Measurements from ENCODE around the gene CD274.
"Not testable (repeated sequence)": the region's sequence is repeated elsewhere in the genome, so short reads cannot be mapped to it uniquely, and the experiment has no call there.

Gene CD274

GRCh38 chr9:5428794-5429528, 21.4 kb upstream of the CD274 start:
- H3K9ac ChIP-seq (ENCODE audit: low read depth, low read length) = no peak overlapping the region
- WGBS = 92% methylated on average over 2 of the region's 2 CpGs
- H3K9me3 ChIP-seq (ENCODE audit: insufficient read depth, low read depth, low read length) = peaks cover 4% of the 10 kb centered on the region; the same call in 1 of the 2 replicates
- no peaks in the 10 kb centered on the region for H3K4me1 ChIP-seq (ENCODE audit: insufficient read depth, low read length)
- no peaks in the 10 kb centered on the region for H3K36me3 ChIP-seq (ENCODE audit: insufficient read depth, low read length)
- no peak overlapping the region for H3K4me3 ChIP-seq (ENCODE audit: low read length)
- no peak overlapping the region for H3K27ac ChIP-seq (ENCODE audit: low read depth, low read length)
- H3K27me3 ChIP-seq (ENCODE audit: insufficient read depth, low read length) = no peaks in the 10 kb centered on the region

DNA sequence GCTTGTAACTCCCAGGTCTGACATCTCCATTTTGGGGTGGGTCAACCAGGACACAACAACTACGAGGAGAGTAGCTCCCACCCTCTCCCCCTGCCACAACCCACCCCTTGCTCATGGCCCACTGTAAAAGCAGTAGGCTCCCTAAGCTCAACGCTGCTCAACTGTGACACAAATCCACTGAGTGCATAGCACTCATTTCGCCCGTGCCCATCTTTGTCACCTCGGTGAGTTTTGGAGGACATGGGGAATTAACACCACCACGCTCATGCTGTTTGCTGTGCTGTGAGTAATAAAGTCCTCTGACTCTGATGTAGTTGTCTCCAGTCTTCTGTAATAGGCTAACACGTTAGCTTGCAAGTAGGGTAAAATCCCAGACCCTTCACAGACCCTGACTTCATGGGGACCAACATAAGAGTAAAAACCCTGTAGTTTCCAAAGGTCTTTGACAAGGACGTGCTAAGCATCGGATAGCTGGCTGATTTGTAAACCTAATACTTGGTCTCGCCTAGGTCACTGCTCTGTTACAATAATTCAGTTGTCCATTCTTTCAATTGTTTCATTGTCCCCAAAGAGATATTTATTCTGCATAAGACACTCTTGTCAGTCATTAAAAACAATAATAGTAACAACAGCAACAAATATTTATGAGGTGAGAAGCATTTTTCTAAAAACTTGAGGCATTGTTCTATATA, 20.3 kb upstream of the CD274 start:
- WGBS = 96% methylated on average over 10 of the region's 10 CpGs
- Histone ChIP-seq H3K27ac (ENCODE audit: low read depth, low read length) (no peak overlapping the region), H3K4me3 (ENCODE audit: low read length) (no peak overlapping the region), H3K4me1 (ENCODE audit: insufficient read depth, low read length) (no peaks in the 10 kb centered on the region), H3K9ac (ENCODE audit: low read depth, low read length) (no peak overlapping the region), H3K36me3 (ENCODE audit: insufficient read depth, low read length) (no peaks in the 10 kb centered on the region), H3K9me3 (ENCODE audit: insufficient read depth, low read depth, low read length) (peaks cover 4% of the 10 kb centered on the region; the same call in 1 of the 2 replicates), H3K27me3 (ENCODE audit: insufficient read depth, low read length) (no peaks in the 10 kb centered on the region)

GRCh38 chr9:5430912-5431311, 19.4 kb upstream of the CD274 start:
- Histone ChIP-seq H3K27ac (ENCODE audit: low read depth, low read length) (no peak overlapping the region), H3K4me3 (ENCODE audit: low read length) (no peak overlapping the region)
- WGBS = 94% methylated on average over 2 of the region's 3 CpGs

DNA sequence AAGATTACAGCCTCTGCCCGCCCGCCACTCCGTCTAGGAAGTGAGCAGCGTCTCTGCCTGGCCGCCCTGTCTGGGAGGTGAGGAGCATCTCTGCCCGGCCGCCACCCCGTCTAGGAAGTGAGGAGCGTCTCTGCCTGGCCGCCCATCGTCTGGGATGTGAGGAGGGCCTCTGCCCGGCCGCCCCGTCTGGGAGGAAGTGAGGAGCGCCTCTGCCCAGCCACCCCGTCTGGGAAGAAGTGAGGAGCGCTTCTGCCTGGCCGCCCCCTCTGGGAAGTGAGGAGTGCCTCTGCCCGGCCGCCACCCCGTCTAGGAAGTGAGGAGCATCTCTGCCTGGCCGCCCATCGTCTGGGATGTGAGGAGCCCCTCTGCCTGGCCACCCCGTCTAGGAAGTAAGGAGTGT, 17.5 kb upstream of the CD274 start:
- not testable (repeated sequence) for H3K4me1 ChIP-seq (ENCODE audit: insufficient read depth, low read length); H3K9ac ChIP-seq (ENCODE audit: low read depth, low read length); H3K27ac ChIP-seq (ENCODE audit: low read depth, low read length); H3K9me3 ChIP-seq (ENCODE audit: insufficient read depth, low read depth, low read length); H3K4me3 ChIP-seq (ENCODE audit: low read length); H3K27me3 ChIP-seq (ENCODE audit: insufficient read depth, low read length)
- 97% methylated on average over 24 of the region's 24 CpGs for WGBS
- peaks cover 11% of the 10 kb centered on the region for H3K36me3 ChIP-seq (ENCODE audit: insufficient read depth, low read length)

More at GRCh38 chr9:5430912-5431311, 19.4 kb upstream of the CD274 start:
- Histone ChIP-seq H3K4me1 (ENCODE audit: insufficient read depth, low read length) (no peaks in the 10 kb centered on the region), H3K9me3 (ENCODE audit: insufficient read depth, low read depth, low read length) (peaks cover 10% of the 10 kb centered on the region; the same call in 1 of the 2 replicates), H3K36me3 (ENCODE audit: insufficient read depth, low read length) (peaks cover 9% of the 10 kb centered on the region), H3K9ac (ENCODE audit: low read depth, low read length) (no peak overlapping the region), H3K27me3 (ENCODE audit: insufficient read depth, low read length) (no peaks in the 10 kb centered on the region)

GRCh38 chr9:5433328-5433727, 17.0 kb upstream of the CD274 start:
- not testable (repeated sequence) for H3K4me3 ChIP-seq (ENCODE audit: low read length); H3K27ac ChIP-seq (ENCODE audit: low read depth, low read length)
- WGBS = 89% methylated on average over 26 of the region's 26 CpGs

GRCh38 chr9:5433841-5434810, 16.2 kb upstream of the CD274 start:
- H3K4me3 ChIP-seq (ENCODE audit: low read length); H3K9me3 ChIP-seq (ENCODE audit: insufficient read depth, low read depth, low read length); H3K9ac ChIP-seq (ENCODE audit: low read depth, low read length); H3K27ac ChIP-seq (ENCODE audit: low read depth, low read length); H3K4me1 ChIP-seq (ENCODE audit: insufficient read depth, low read length); H3K27me3 ChIP-seq (ENCODE audit: insufficient read depth, low read length): not testable (repeated sequence)
- 95% methylated on average over 65 of the region's 65 CpGs for WGBS
- H3K36me3 ChIP-seq (ENCODE audit: insufficient read depth, low read length) = peaks cover 11% of the 10 kb centered on the region

More at GRCh38 chr9:5433328-5433727, 17.0 kb upstream of the CD274 start:
- peaks cover 11% of the 10 kb centered on the region for H3K36me3 ChIP-seq (ENCODE audit: insufficient read depth, low read length)
- not testable (repeated sequence) for H3K27me3 ChIP-seq (ENCODE audit: insufficient read depth, low read length); H3K9ac ChIP-seq (ENCODE audit: low read depth, low read length); H3K9me3 ChIP-seq (ENCODE audit: insufficient read depth, low read depth, low read length); H3K4me1 ChIP-seq (ENCODE audit: insufficient read depth, low read length)

DNA sequence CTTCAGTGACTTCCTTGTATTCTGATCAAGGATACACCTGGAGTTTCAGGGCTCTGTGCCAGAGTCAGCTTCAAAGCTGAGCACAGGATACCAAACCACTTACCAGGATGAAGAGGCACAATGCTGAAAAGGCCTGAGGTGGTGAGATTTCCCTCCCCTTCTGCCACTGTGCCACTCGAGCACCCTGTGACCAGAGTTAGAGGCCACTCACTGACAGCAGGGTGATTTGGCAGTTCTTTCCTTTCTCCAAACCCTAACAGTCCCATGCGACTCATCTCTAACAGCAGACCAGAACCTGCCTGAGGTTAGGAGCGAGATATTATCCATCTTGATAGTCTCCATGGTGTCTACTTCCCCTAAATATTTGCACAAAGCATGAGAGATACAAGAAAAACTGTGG, 14.4 kb upstream of the CD274 start:
- Histone ChIP-seq H3K36me3 (ENCODE audit: insufficient read depth, low read length) (peaks cover 11% of the 10 kb centered on the region), H3K9ac (ENCODE audit: low read depth, low read length) (no peak overlapping the region), H3K4me3 (ENCODE audit: low read length) (no peak overlapping the region), H3K4me1 (ENCODE audit: insufficient read depth, low read length) (peaks cover 6% of the 10 kb centered on the region; the same call in 1 of the 2 replicates), H3K27me3 (ENCODE audit: insufficient read depth, low read length) (no peaks in the 10 kb centered on the region), H3K9me3 (ENCODE audit: insufficient read depth, low read depth, low read length) (peaks cover 10% of the 10 kb centered on the region; the same call in 1 of the 2 replicates), H3K27ac (ENCODE audit: low read depth, low read length) (no peak overlapping the region)
- 95% methylated on average over 3 of the region's 3 CpGs for WGBS

DNA sequence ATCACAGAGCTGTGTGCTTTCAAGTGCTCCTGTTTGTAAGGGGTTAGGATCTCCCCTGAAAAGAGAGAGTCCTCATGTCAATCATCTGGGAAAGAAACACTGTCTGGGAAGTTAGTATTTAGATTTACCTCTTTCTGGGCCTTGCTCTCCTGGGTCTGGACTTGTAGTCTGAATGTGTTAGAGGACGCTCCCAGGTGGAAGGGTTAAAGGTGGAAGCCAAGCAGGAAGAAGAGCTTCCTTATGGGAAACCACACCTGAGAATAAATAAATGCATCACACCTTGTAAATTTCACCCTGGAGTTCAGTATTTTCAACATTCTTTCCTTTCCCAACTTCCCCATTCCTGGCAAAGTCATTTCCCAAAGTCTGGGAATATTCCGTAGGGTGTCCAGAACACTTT, 13.9 kb upstream of the CD274 start:
- Histone ChIP-seq H3K9ac (ENCODE audit: low read depth, low read length) (no peak overlapping the region), H3K27me3 (ENCODE audit: insufficient read depth, low read length) (no peaks in the 10 kb centered on the region), H3K27ac (ENCODE audit: low read depth, low read length) (no peak overlapping the region), H3K36me3 (ENCODE audit: insufficient read depth, low read length) (peaks cover 11% of the 10 kb centered on the region), H3K4me3 (ENCODE audit: low read length) (peak overlapping the region; percentile 95), H3K4me1 (ENCODE audit: insufficient read depth, low read length) (peaks cover 6% of the 10 kb centered on the region; the same call in 1 of the 2 replicates), H3K9me3 (ENCODE audit: insufficient read depth, low read depth, low read length) (peaks cover 10% of the 10 kb centered on the region; the same call in 1 of the 2 replicates)
- WGBS = 86% methylated on average over 2 of the region's 2 CpGs

- peaks cover 11% of the 10 kb centered on the region for H3K36me3 ChIP-seq (ENCODE audit: insufficient read depth, low read length)
- H3K4me1 ChIP-seq (ENCODE audit: insufficient read depth, low read length) = peaks cover 6% of the 10 kb centered on the region; the same call in 1 of the 2 replicates
- WGBS = 4% methylated on average over 55 of the region's 55 CpGs
- H3K27me3 ChIP-seq (ENCODE audit: insufficient read depth, low read length) = no peaks in the 10 kb centered on the region
- peak within 1 kb of the TSS; percentile 89 for H3K9ac ChIP-seq (ENCODE audit: low read depth, low read length)
- H3K4me3 ChIP-seq (ENCODE audit: low read length) = peak within 1 kb of the TSS; percentile 95
- H3K9me3 ChIP-seq (ENCODE audit: insufficient read depth, low read depth, low read length) = peaks cover 10% of the 10 kb centered on the region; the same call in 1 of the 2 replicates
- peak within 1 kb of the TSS; percentile 90 for H3K27ac ChIP-seq (ENCODE audit: low read depth, low read length)
These were observed 12.8 kb upstream of the CD274 start, which contains the start of gene PLGRKT for GRCh38 chr9:5437254-5438216. PLGRKT (minus strand) TSS chr9:5437925; CDS start chr9:5431977, 5,948 bp downstream.
